ENCODE results near the gene UPF3B.
"Not testable (repeated sequence)": the region's sequence is repeated elsewhere in the genome, so short reads cannot be mapped to it uniquely, and the experiment has no call there.

UPF3B gene

GRCh38 chrX:119852382-119853353 lies at the start of gene UPF3B:
TSS of gene UPF3B (minus strand) at chrX:119852963. CDS start at chrX:119852928, 35 bp downstream.
- DNase-seq, result peak; percentile 85

GRCh38 chrX:119900976-119901375 lies 48.2 kb upstream of the UPF3B start:
- no peak for DNase-seq

- DNase-seq, result peak; percentile 21
Observed at GRCh38 chrX:119899125-119899524, 46.4 kb upstream of the UPF3B start.

- no peak for DNase-seq
Observed at GRCh38 chrX:119895843-119896326, 43.1 kb upstream of the UPF3B start, which contains the start of gene AKAP14. TSS of gene AKAP14 (plus strand) at chrX:119895893. CDS start at chrX:119903224, 7,331 bp downstream.

- not testable (repeated sequence) for DNase-seq
Observed at GRCh38 chrX:119891961-119892692, 39.4 kb upstream of the UPF3B start.

GRCh38 chrX:119890626-119891025 lies 37.9 kb upstream of the UPF3B start:
- not testable (repeated sequence) for DNase-seq

GRCh38 chrX:119887721-119888425 lies 35.1 kb upstream of the UPF3B start:
- peak; percentile 8 for DNase-seq

GRCh38 chrX:119885554-119886428 lies 33.0 kb upstream of the UPF3B start:
- DNase-seq, result no peak

- peak; percentile 6 for DNase-seq
Observed at GRCh38 chrX:119880552-119881437, 28.0 kb upstream of the UPF3B start.

GRCh38 chrX:119880076-119880475 lies 27.3 kb upstream of the UPF3B start:
- DNase-seq, result no peak

GRCh38 chrX:119878740-119879139 lies 26.0 kb upstream of the UPF3B start:
- no peak for DNase-seq

- peak; percentile 77 for DNase-seq
Observed at GRCh38 chrX:119871599-119872395, 19.0 kb upstream of the UPF3B start, which contains the start of the genes NDUFA1 and RNF113A. TSS of gene NDUFA1 (plus strand) at chrX:119871832. CDS start at chrX:119871912, 80 bp downstream. TSS of gene RNF113A (minus strand) at chrX:119871733. CDS start at chrX:119871613, 120 bp downstream.

- DNase-seq, result no peak
Observed at GRCh38 chrX:119871245-119871598, 18.5 kb upstream of the UPF3B start.

GRCh38 chrX:119870626-119871131 lies 17.9 kb upstream of the UPF3B start:
- no peak for DNase-seq

GRCh38 chrX:119853444-119853843 lies 681 bp upstream of the UPF3B start:
- no peak for DNase-seq

- DNase-seq, result no peak
Observed at GRCh38 chrX:119833905-119834304, 18.9 kb downstream of the UPF3B start.

- no peak for DNase-seq
Observed at GRCh38 chrX:119828446-119828845, 24.3 kb downstream of the UPF3B start.

GRCh38 chrX:119826399-119826959 lies 26.3 kb downstream of the UPF3B start:
- no peak for DNase-seq

GRCh38 chrX:119824221-119824620 lies 28.5 kb downstream of the UPF3B start:
- not testable (repeated sequence) for DNase-seq

All from SIG-M5 (cell line).